Chondrocyte (in vitro differentiated cells): Measurements from ENCODE around the gene YWHAQ. TPM values are rescaled to one million over a fixed set of nuclear protein-coding genes. Genes with fewer than 3 reads are reported as not detected.

Experiments used
- DNase-seq: peaks from one replicate; pipeline ENCODE4 v3.0.0; 2021; ENCODE audit warnings: mixed read lengths, low spot score
- H3K27ac Mint-ChIP-seq: one replicate; pipeline ENCODE4 v1.8.0; 2021; ENCODE audit warnings: mild to moderate bottlenecking, moderate library complexity, mixed read lengths; ENCODE audit not compliant: unreplicated experiment
- H3K27me3 Mint-ChIP-seq: 2 replicates; pipeline ENCODE4 v1.8.0; 2021; ENCODE audit warnings: low read depth, mixed read lengths
- H3K36me3 Mint-ChIP-seq: 2 replicates; pipeline ENCODE4 v1.8.0; 2021; ENCODE audit warnings: low read depth, mixed read lengths
- H3K4me1 Mint-ChIP-seq: 2 replicates; pipeline ENCODE4 v1.8.0; 2021; ENCODE audit warnings: low read depth, mild to moderate bottlenecking, mixed read lengths
- H3K4me3 Mint-ChIP-seq: one replicate; pipeline ENCODE4 v1.8.0; 2021; ENCODE audit warnings: mild to moderate bottlenecking, moderate library complexity, mixed read lengths; ENCODE audit not compliant: unreplicated experiment
- H3K9me3 Mint-ChIP-seq: 2 replicates; pipeline ENCODE4 v1.8.0; 2021; ENCODE audit warnings: low read depth, mixed read lengths
- CTCF ChIP-seq: fragments of 200-600 bp; sonication (generic); IDR thresholded peaks from 2 replicates; pipeline ENCODE4 v1.5.0; 2021; ENCODE audit warnings: antibody characterized with exemption, mild to moderate bottlenecking, moderate library complexity
- total RNA-seq: library from RNA; stranded (reverse); gene quantifications from 3 replicates; pipeline ENCODE4 v1.2.1, GENCODE V29; 2021

Gene YWHAQ
- total RNA-seq, 1 donor from 2014 or later: 247 TPM

GRCh38 chr2:9660154-9660553 lies 29.4 kb upstream of the YWHAQ start:
- no peak for DNase-seq
- H3K4me3 Mint-ChIP-seq: no peak overlapping the region
- H3K9me3 Mint-ChIP-seq: no peaks in the 10 kb centered on the region
- no peaks in the 10 kb centered on the region for H3K36me3 Mint-ChIP-seq
- no peak for TF ChIP-seq CTCF
- H3K27me3 Mint-ChIP-seq: no peaks in the 10 kb centered on the region
- peaks cover 44% of the 10 kb centered on the region for H3K4me1 Mint-ChIP-seq
- no peak overlapping the region for H3K27ac Mint-ChIP-seq

GRCh38 chr2:9658972-9659371 lies 28.2 kb upstream of the YWHAQ start:
- peaks cover 43% of the 10 kb centered on the region for H3K4me1 Mint-ChIP-seq
- H3K27me3 Mint-ChIP-seq: no peaks in the 10 kb centered on the region
- no peaks in the 10 kb centered on the region for H3K9me3 Mint-ChIP-seq
- H3K27ac Mint-ChIP-seq: peak overlapping the region; percentile 73
- no peaks in the 10 kb centered on the region for H3K36me3 Mint-ChIP-seq
- DNase-seq: no peak
- TF ChIP-seq CTCF: no peak
- no peak overlapping the region for H3K4me3 Mint-ChIP-seq

- TF ChIP-seq CTCF: peak; percentile 7
- no peaks in the 10 kb centered on the region for H3K9me3 Mint-ChIP-seq
- no peak for DNase-seq
- no peaks in the 10 kb centered on the region for H3K27me3 Mint-ChIP-seq
- H3K36me3 Mint-ChIP-seq: no peaks in the 10 kb centered on the region
- no peak overlapping the region for H3K4me3 Mint-ChIP-seq
- H3K4me1 Mint-ChIP-seq: peaks cover 43% of the 10 kb centered on the region
- H3K27ac Mint-ChIP-seq: no peak overlapping the region
Observed at GRCh38 chr2:9657731-9658130, 26.9 kb upstream of the YWHAQ start.

- Mint-ChIP-seq H3K4me1 (peaks cover 43% of the 10 kb centered on the region), H3K27me3 (no peaks in the 10 kb centered on the region), H3K36me3 (no peaks in the 10 kb centered on the region), H3K4me3 (no peak overlapping the region), H3K9me3 (no peaks in the 10 kb centered on the region), H3K27ac (no peak overlapping the region)
- DNase-seq: no peak
- TF ChIP-seq CTCF: no peak
Observed at GRCh38 chr2:9657083-9657482, 26.3 kb upstream of the YWHAQ start.

- Mint-ChIP-seq H3K4me3 (no peak overlapping the region), H3K4me1 (peaks cover 43% of the 10 kb centered on the region), H3K27ac (peak overlapping the region; percentile 87), H3K27me3 (no peaks in the 10 kb centered on the region), H3K36me3 (no peaks in the 10 kb centered on the region), H3K9me3 (no peaks in the 10 kb centered on the region)
- no peak for TF ChIP-seq CTCF
- no peak for DNase-seq
Observed at GRCh38 chr2:9656270-9656766, 25.5 kb upstream of the YWHAQ start.
